Keratinocyte (primary cell): Measurements from ENCODE around the gene TXNRD1. TPM values are rescaled to one million over a fixed set of nuclear protein-coding genes. Genes with fewer than 3 reads are reported as not detected.

Experiments
- DNase-seq: peaks from one replicate; pipeline ENCODE4 v3.0.0-alpha.2; 2011; ENCODE audit warnings: low read depth, missing footprints, low spot score
- FAIRE-seq: peaks from 2 replicates; lab custom pipeline; 2011; peaks lifted over from hg19 to GRCh38; lab: Jason Lieb, UNC
- H2AFZ ChIP-seq: 2 replicates; pipeline ENCODE4 v1.6.0; 2012; ENCODE audit warnings: low read length, control low read depth, inconsistent platforms; ENCODE audit not compliant: control insufficient read depth
- H3K27ac ChIP-seq: 2 replicates; pipeline ENCODE4 v1.5.1; 2011; ENCODE audit warnings: low read length; ENCODE audit not compliant: control insufficient read depth, insufficient read depth
- H3K27me3 ChIP-seq: 3 replicates; pipeline ENCODE4 v1.6.0; 2011; ENCODE audit warnings: low read length; ENCODE audit not compliant: control insufficient read depth, insufficient read depth; ENCODE audit errors: extremely low read depth
- H3K36me3 ChIP-seq, 2 experiments: 2 replicates in 1 of 2; 3 replicates in 1 of 2; pipeline ENCODE4 v1.5.1; 2011; ENCODE audit warnings: low read length in 2 of 2, mild to moderate bottlenecking in 1 of 2; ENCODE audit not compliant: control insufficient read depth in 2 of 2, insufficient read depth in 2 of 2; ENCODE audit errors: extremely low read depth in 1 of 2
- H3K4me1 ChIP-seq: 3 replicates; pipeline ENCODE4 v1.5.1; 2011; ENCODE audit warnings: low read length; ENCODE audit not compliant: control insufficient read depth, insufficient read depth; ENCODE audit errors: extremely low read depth
- H3K4me2 ChIP-seq: 3 replicates; pipeline ENCODE4 v1.6.0; 2011; ENCODE audit warnings: low read depth, low read length; ENCODE audit not compliant: control insufficient read depth, insufficient read depth; ENCODE audit errors: extremely low read depth
- H3K4me3 ChIP-seq, 3 experiments: fragments of 200-600 bp in 1 of 3; sonication (generic) in 1 of 3; 2 replicates in 2 of 3; 3 replicates in 1 of 3; pipeline ENCODE4 v1.5.1; 2011 to 2016; ENCODE audit warnings: low read length in 3 of 3, mild to moderate bottlenecking in 3 of 3, control low read depth in 2 of 3, inconsistent platforms in 1 of 3, low read depth in 1 of 3, mixed read lengths in 1 of 3, mixed run types in 1 of 3, moderate library complexity in 1 of 3; ENCODE audit not compliant: control insufficient read depth in 2 of 3, insufficient read depth in 2 of 3; ENCODE audit errors: extremely low read depth in 1 of 3
- H3K79me2 ChIP-seq: 2 replicates; pipeline ENCODE4 v1.6.0; 2012; ENCODE audit warnings: low read length; ENCODE audit not compliant: control insufficient read depth, insufficient read depth
- H3K9ac ChIP-seq: 3 replicates; pipeline ENCODE4 v1.6.0; 2011; ENCODE audit warnings: low read length; ENCODE audit not compliant: control insufficient read depth, insufficient read depth; ENCODE audit errors: extremely low read depth
- H3K9me1 ChIP-seq: 3 replicates; pipeline ENCODE4 v1.6.0; 2011; ENCODE audit warnings: low read length; ENCODE audit not compliant: control insufficient read depth, insufficient read depth; ENCODE audit errors: extremely low read depth
- H3K9me3 ChIP-seq: 2 replicates; pipeline ENCODE4 v1.5.1; 2012; ENCODE audit warnings: low read depth, low read length; ENCODE audit not compliant: control insufficient read depth
- H4K20me1 ChIP-seq: 3 replicates; pipeline ENCODE4 v1.6.0; 2011; ENCODE audit warnings: low read length; ENCODE audit not compliant: control insufficient read depth, insufficient read depth; ENCODE audit errors: extremely low read depth
- EZH2 ChIP-seq: IDR thresholded peaks from one replicate; pipeline ENCODE4 v1.6.1; 2012; ENCODE audit warnings: inconsistent platforms, mild to moderate bottlenecking, low read length, moderate library complexity
- dilution Hi-C: fragments of 300-500 bp; cut with MboI; formaldehyde crosslinking; loops from one replicate; pipeline ENCODE4 v1.7.0; 2020; ENCODE audit warnings: low sequenced_read_pairs; ENCODE audit not compliant: extremely low pct_ligation_motif_present
- polyA plus RNA-seq, 5 experiments: library from polyadenylated mRNA; depleted of rRNA in 3 of 5; stranded (reverse) in 3 of 5; stranded (forward) in 1 of 5; unstranded in 1 of 5; fragments of >200 nt; gene quantifications; 1 replicate in 1 of 5; 2 replicates in 3 of 5; 3 replicates in 1 of 5; pipeline versions ENCODE4 v1.2.1 to v1.2.3, GENCODE V29; 2011 to 2012; ENCODE audit warnings: missing spikeins in 2 of 5, low read depth in 1 of 5, low replicate concordance in 1 of 5
- TF ChIP-seq, protein P1 (sequence below), 3 experiments: IDR thresholded peaks in 1 of 3; conservative IDR thresholded peaks in 1 of 3; optimal IDR thresholded peaks in 1 of 3; 2 replicates in 2 of 3; 3 replicates in 1 of 3; pipeline versions ENCODE3 to v1.5.1; 2011; ENCODE audit warnings: low read length in 3 of 3, mild to moderate bottlenecking in 3 of 3, moderate library complexity in 2 of 3, control low read depth in 1 of 3, inconsistent platforms in 1 of 3; ENCODE audit not compliant: insufficient read depth in 2 of 3; ENCODE audit errors: extremely low read depth in 1 of 3

TXNRD1 gene
- polyA plus RNA-seq, 1 donor (not counting 4 experiments of a cell fraction or from before 2014, with no cell fraction given) = 88.9 TPM

DNA sequence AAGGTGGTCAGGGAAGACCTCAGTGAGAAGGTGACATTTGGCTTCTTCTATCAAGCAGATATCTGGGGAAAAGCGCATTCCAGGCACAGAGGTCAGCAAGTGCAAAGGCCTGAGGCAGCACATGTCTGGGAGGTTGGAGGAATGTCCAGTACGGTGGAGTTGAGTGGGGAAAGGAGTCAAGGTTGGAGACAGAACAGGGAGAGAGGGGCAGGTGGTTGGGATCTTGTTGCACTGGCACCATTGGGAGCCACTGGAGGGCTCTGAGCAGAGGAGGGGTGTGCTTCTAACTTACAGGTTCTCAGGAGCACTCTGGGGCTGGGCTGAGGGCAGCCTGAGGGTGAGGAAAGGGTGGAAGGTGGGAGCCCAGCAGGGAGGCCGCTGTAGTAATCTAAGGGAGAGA is 140.1 kb downstream of the TXNRD1 start:
- DNase-seq (no peak), FAIRE-seq (no peak)
- Histone ChIP-seq H3K9me3 (no peaks in the 10 kb centered on the region), H4K20me1 (peaks cover 4% of the 10 kb centered on the region), H3K27me3 (no peaks in the 10 kb centered on the region), H3K4me1 (no peaks in the 10 kb centered on the region), H2AFZ (no peak overlapping the region), H3K4me2 (no peak overlapping the region), H3K9me1 (no peaks in the 10 kb centered on the region), H3K9ac (no peak overlapping the region), H3K79me2 (no peaks in the 10 kb centered on the region), H3K27ac (no peak overlapping the region), H3K4me3 (no peak overlapping the region), H3K36me3 (peaks cover 7 to 8% of the 10 kb centered on the region in 2 experiments)
- dilution Hi-C loops = no loop called here
- no peak for TF ChIP-seq EZH2

DNA sequence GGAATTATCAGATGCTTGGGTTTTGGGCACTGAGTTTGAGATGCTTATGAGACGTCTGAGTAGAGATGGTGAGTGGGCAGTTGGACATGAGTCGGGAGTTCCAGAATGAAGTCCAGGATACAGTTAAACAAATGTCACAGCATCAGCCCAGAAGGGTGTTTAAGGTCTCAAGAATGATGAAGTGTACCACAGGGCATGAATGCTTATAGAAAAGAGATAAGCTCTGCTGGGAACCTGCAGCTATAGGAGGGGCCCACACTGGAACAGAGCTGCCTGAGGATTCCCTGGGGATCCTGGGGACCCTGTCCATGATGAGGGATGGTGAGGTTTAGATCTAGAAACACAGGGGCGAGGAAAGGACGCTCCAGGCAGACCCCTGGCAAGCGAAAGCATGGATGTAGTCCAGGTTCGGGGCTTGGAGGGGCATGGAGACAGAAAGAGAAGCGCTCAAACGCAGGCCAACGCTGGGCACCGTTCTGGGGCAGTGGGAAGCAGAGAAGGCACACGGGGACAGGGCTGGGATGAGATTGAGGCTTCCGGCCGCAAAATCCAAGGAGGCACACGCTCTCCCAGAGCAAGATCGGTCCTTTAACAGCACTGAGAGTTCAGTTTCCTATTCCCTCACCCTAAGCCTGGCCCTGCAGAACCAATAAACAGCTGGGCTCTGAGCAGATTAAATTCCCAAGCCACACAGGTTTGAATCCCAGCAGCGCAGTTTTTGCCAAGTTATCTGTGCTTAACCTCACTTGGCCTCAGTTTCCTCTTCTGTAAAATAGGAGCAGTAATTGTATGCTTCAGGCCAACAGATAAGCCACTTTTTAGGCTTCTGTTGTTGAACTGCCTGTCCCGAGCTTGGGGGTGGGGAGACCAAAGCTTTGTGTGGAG is 140.9 kb downstream of the TXNRD1 start:
- H3K4me3 ChIP-seq = no peak overlapping the region
- H3K4me2 ChIP-seq = no peak overlapping the region
- no peak overlapping the region for H2AFZ ChIP-seq
- no peaks in the 10 kb centered on the region for H3K9me1 ChIP-seq
- no peak for TF ChIP-seq EZH2
- TF ChIP-seq, protein P1, sequence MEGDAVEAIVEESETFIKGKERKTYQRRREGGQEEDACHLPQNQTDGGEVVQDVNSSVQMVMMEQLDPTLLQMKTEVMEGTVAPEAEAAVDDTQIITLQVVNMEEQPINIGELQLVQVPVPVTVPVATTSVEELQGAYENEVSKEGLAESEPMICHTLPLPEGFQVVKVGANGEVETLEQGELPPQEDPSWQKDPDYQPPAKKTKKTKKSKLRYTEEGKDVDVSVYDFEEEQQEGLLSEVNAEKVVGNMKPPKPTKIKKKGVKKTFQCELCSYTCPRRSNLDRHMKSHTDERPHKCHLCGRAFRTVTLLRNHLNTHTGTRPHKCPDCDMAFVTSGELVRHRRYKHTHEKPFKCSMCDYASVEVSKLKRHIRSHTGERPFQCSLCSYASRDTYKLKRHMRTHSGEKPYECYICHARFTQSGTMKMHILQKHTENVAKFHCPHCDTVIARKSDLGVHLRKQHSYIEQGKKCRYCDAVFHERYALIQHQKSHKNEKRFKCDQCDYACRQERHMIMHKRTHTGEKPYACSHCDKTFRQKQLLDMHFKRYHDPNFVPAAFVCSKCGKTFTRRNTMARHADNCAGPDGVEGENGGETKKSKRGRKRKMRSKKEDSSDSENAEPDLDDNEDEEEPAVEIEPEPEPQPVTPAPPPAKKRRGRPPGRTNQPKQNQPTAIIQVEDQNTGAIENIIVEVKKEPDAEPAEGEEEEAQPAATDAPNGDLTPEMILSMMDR (optimal IDR thresholded peaks at IDR 0.05 in 1 of 3, IDR thresholded peaks at IDR 0.05 in 1 of 3, conservative IDR thresholded peaks at IDR 0.05 in 1 of 3; ENCODE audit: extremely low read depth in 1 of 3, insufficient read depth in 2 of 3, low read length in 3 of 3) = no peak
- no peaks in the 10 kb centered on the region for H4K20me1 ChIP-seq
- no peak overlapping the region for H3K9ac ChIP-seq
- H3K27ac ChIP-seq = no peak overlapping the region
- no peaks in the 10 kb centered on the region for H3K4me1 ChIP-seq
- dilution Hi-C loops = no loop called here
- DNase-seq (no peak), FAIRE-seq (no peak)
- H3K27me3 ChIP-seq = no peaks in the 10 kb centered on the region
- peaks cover 4 to 7% of the 10 kb centered on the region in 2 experiments for H3K36me3 ChIP-seq
- H3K79me2 ChIP-seq = no peaks in the 10 kb centered on the region
- H3K9me3 ChIP-seq = no peaks in the 10 kb centered on the region
